Endometrial microvascular endothelial cells (primary cell): ENCODE results near the gene TRPM3. TPM values are rescaled to one million over a fixed set of nuclear protein-coding genes. Genes with fewer than 3 reads are reported as not detected.

Experiments used
- in situ Hi-C: cut with HindIII; loops from 2 replicates; pipeline ENCODE4 v1.10.0; 2017; ENCODE audit warnings: low sequenced_read_pairs, low pct_unique_long_range_greater_than_20kb; ENCODE audit errors: inconsistent ontology term
- total RNA-seq: library from RNA; depleted of rRNA; stranded (reverse); fragments of >200 nt; gene quantifications from one replicate; pipeline ENCODE4 v1.2.3, GENCODE V29; 2015; ENCODE audit errors: inconsistent ontology term

Gene TRPM3
- total RNA-seq, 1 donor from 2014 or later, result under 0.01 TPM

- in situ Hi-C loops, result no loop called here
Measured at GRCh38 chr9:70588999-70589398, 532.4 kb downstream of the TRPM3 start.

GRCh38 chr9:70588381-70588780 is 533.0 kb downstream of the TRPM3 start:
- in situ Hi-C loops, result no loop called here

GRCh38 chr9:70587201-70587600 is 534.2 kb downstream of the TRPM3 start:
- in situ Hi-C loops, result no loop called here

- in situ Hi-C loops, result no loop called here
Measured at GRCh38 chr9:70586476-70586875, 534.9 kb downstream of the TRPM3 start.

GRCh38 chr9:70581955-70582350 is 539.5 kb downstream of the TRPM3 start:
- in situ Hi-C loops, result no loop called here

GRCh38 chr9:70581214-70581954 is 540.0 kb downstream of the TRPM3 start:
- in situ Hi-C loops, result no loop called here

GRCh38 chr9:70580606-70581195 is 540.7 kb downstream of the TRPM3 start:
- in situ Hi-C loops, result no loop called here

GRCh38 chr9:70579686-70580085 is 541.7 kb downstream of the TRPM3 start:
- in situ Hi-C loops, result no loop called here

GRCh38 chr9:70578720-70579119 is 542.7 kb downstream of the TRPM3 start:
- in situ Hi-C loops, result no loop called here

- in situ Hi-C loops, result no loop called here
Measured at GRCh38 chr9:70577671-70578070, 543.8 kb downstream of the TRPM3 start.

GRCh38 chr9:70576116-70576515 is 545.3 kb downstream of the TRPM3 start:
- in situ Hi-C loops, result no loop called here

- in situ Hi-C loops, result no loop called here
Measured at GRCh38 chr9:70574151-70574837, 547.1 kb downstream of the TRPM3 start.

- in situ Hi-C loops, result no loop called here
Measured at GRCh38 chr9:70573308-70573707, 548.1 kb downstream of the TRPM3 start.

GRCh38 chr9:70571258-70571657 is 550.2 kb downstream of the TRPM3 start:
- in situ Hi-C loops, result no loop called here

- in situ Hi-C loops, result no loop called here
Measured at GRCh38 chr9:70569791-70570190, 551.6 kb downstream of the TRPM3 start.

GRCh38 chr9:70569070-70569772 is 552.2 kb downstream of the TRPM3 start:
- in situ Hi-C loops, result no loop called here

GRCh38 chr9:70567511-70567910 is 553.9 kb downstream of the TRPM3 start:
- in situ Hi-C loops, result no loop called here

GRCh38 chr9:70566751-70567150 is 554.7 kb downstream of the TRPM3 start:
- in situ Hi-C loops, result no loop called here

- in situ Hi-C loops, result no loop called here
Measured at GRCh38 chr9:70566066-70566465, 555.4 kb downstream of the TRPM3 start.
